NCI-H2227 treated with DMSO at 0.1 percent for 48 hours (cell line): Measurements from ENCODE around the gene CHL1.

Source experiments
- DNase-seq: peaks from one replicate; lab custom pipeline; 2025; lab: John Stamatoyannopoulos, UW

Gene CHL1

GRCh38 chr3:411226-411625 is 214.7 kb downstream of the CHL1 start:
- no peak for DNase-seq

DNA sequence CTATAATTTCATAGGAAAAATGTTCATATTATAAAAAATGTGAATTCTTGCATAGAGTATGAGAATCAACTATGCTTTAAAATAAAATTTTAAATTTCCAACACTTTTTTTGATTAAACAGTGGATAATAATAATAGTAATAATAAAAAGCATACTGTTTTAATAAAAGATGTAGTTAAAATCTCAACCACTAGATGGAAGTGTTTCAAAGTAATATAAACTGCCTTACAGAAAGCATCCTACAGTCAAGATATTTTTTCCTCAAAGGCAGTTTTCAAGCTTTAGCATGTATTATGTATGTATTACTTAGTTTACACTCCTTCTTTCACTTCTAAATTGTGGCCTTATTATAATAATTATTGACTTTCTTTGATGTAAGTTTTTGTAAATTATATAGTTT is 217.5 kb downstream of the CHL1 start:
- peak; percentile 26 for DNase-seq

GRCh38 chr3:418239-418929 is 221.8 kb downstream of the CHL1 start:
- no peak for DNase-seq

- DNase-seq = no peak
These were observed 224.0 kb downstream of the CHL1 start for GRCh38 chr3:420584-420983.

DNA sequence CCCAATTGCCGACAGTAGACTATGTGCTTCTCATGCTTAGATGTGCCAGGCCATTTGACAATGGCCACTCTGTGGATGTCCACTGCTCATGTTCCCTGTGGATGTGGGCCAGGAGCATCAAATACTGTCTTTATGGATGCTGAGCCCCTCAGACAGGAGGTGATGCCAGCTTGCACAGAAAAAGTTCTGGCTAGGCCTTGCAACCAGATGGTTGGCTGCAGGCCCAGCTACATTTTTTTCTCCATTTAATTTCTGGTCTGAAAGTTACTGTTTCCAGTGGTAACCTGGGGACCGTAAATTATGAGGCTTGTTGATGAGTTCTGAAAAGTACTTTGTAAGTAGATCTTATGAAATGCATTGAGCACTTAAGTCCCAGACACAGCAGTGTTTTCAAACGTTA is 228.5 kb downstream of the CHL1 start:
- DNase-seq = no peak

- DNase-seq = no peak
These were observed 229.5 kb downstream of the CHL1 start for GRCh38 chr3:426072-426471.

- no peak for DNase-seq
These were observed 230.6 kb downstream of the CHL1 start for GRCh38 chr3:427128-427527.

DNA sequence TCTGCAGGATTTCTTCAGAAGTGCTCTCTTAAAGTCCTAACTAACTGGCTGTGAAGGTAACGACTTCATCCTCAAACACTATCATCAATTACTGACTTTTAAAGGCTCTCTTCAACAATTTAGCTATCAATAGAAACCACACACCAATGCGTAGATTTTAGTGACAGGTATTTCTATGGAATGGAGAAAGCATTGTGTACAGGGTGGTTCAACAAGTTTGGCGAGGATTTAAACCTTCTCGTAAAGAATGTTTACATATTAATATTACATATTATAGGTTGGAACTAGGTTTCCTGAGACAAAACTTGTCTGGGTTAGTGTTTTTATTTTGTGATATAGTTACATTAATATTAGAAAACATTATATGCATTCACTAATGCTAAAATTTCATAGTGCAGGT is 233.6 kb downstream of the CHL1 start:
- no peak for DNase-seq

DNA sequence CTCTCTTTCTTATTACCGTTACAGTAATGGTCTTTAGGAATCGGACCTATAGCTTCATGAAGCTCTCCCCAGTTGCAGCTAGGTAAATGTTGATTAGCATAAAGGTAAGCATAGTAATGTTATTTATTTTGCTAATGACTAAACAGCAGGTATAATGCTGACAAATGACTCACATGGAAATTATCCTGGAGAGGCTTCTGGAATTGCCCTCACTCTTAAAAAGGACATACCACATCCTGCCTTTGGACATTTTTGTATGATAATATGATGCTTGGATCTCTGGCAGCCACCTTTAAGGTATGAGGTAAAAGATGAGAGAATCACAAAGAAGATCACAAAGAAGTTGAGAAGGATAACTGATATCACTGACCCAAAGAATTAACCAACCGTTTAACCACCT is 238.6 kb downstream of the CHL1 start:
- DNase-seq = no peak

- DNase-seq = no peak
These were observed 239.5 kb downstream of the CHL1 start for GRCh38 chr3:436053-436452.

DNA sequence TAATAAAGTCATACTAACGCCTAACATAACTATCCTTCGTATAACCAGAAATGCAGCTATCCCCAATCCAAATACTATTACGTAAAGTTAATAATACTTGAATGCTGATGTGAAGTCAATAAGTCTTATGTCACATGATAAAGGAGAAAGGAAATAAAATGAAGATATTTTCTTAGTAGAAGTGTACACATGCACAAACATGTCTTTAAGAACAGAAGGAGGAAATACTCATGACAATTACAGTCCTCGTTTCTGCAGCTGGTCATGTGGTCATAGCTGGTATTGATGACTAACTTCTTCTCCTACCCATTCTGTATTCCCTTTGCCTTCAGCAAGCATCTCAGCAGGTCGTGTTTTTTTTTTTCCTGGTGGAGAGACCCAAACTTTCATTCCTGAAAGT is 244.3 kb downstream of the CHL1 start:
- DNase-seq = no peak

GRCh38 chr3:445960-446359 is 249.4 kb downstream of the CHL1 start:
- DNase-seq = no peak

- no peak for DNase-seq
These were observed 251.1 kb downstream of the CHL1 start for GRCh38 chr3:447671-448070.

DNA sequence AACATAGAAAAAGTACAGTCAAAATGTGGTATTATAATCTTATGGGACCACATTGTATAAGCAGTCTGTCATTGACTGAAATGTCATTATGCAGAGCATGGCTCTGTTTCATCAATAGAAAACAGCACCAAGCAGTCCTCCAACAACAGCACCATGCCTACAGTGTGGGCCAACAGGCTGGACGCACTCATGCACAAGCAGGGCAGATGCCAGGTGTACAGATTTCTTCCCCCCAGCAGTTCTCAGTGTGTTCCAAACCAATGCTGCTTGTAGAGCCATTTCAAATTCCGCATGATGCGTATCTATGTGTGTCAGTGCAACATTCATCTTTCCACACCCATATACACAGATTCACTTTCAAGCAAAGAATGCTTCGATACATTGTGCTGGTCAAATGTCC is 253.1 kb downstream of the CHL1 start:
- no peak for DNase-seq

GRCh38 chr3:452221-452620 is 255.7 kb downstream of the CHL1 start:
- no peak for DNase-seq

DNA sequence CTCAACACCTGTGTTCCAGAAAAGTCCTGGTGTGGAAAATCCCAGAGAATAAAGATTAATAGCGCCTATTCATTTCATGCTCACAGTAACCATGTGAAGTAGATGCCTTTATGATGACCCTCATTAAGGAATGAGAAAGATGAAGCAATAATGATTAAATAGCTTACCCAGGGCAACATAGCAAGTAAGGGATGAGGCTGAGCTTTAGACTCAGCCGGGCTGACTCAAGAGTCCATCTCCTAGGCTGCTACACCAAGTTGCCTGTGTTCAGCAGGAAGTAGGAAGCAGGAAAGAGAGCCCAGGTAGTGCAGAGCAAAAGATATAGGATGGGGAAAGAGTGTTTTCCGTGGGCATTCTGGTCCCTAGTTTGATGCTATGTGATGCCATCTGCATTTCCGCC is 256.5 kb downstream of the CHL1 start:
- DNase-seq = no peak

DNA sequence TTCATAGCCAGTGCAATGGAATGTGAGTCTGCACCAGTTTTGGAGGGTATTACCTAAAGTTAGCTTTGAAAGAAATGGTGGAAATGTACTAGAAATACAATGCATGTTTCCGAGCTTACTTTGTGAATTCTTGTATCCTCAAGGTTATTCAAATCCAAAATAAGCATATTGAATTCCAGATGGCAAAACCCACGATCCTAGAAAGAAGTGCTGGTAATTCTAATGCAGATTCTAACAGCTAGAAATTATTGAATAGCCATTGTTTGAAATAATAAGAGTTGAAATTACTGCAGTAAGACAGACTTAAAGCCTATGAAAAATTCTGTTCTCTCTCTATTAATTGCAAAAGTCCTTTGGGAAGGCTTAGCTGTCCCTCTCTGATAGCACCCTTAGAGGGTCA is 258.4 kb downstream of the CHL1 start:
- no peak for DNase-seq

GRCh38 chr3:458124-458523 is 261.6 kb downstream of the CHL1 start:
- no peak for DNase-seq

DNA sequence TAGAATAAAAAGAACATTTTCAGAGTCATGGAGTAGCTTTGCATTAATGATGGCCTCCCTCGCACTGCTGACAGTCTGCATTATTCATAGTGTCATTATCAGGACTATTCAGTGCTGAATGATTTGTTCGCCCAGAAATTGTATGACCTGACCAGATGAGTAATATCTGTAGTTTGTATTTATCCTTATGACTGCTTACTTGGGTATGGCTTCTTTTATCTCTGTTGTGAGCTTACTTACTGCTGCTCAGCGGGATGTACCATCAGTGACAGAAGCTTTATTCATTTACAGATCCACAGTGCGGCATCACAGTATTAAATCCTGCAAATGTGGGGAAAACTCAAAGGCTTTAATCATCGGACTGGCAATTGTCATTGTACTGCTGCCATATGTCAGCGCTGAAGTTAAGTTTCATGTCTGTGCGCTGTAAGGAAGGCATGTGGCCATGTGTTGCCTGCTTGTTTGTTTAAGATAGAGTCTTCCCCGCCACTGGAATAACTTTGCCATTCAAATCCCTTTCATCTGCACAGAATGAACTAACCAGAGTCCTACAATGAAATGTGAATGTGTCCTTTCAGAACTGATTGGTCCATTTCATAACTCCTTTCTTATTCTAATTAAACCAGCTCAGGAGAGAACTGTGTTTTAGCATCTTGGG is 262.2 kb downstream of the CHL1 start:
- DNase-seq = peak; percentile 12
